Neural progenitor cell (in vitro differentiated cells): ENCODE results near the gene NIT1. TPM values are rescaled to one million over a fixed set of nuclear protein-coding genes. Genes with fewer than 3 reads are reported as not detected.

Experiments
- DNase-seq: peaks from one replicate; pipeline ENCODE4 v3.0.0-alpha.2; 2016; ENCODE audit warnings: low spot score
- H2AFZ ChIP-seq: fragments of 200-600 bp; sonication (generic); replicated peaks from 2 replicates; pipeline ENCODE4 v1.6.1; 2016; ENCODE audit warnings: antibody characterized with exemption
- H3F3A ChIP-seq: fragments of 200-600 bp; sonication (generic); 2 replicates; pipeline ENCODE4 v1.6.1; 2016; ENCODE audit warnings: antibody characterized with exemption, low read depth
- H3K27ac ChIP-seq: fragments of 200-600 bp; sonication (generic); 2 replicates; pipeline ENCODE4 v1.5.1; 2016; ENCODE audit warnings: mild to moderate bottlenecking
- H3K27me3 ChIP-seq: fragments of 200-600 bp; sonication (generic); 2 replicates; pipeline ENCODE4 v1.6.1; 2016; ENCODE audit warnings: mild to moderate bottlenecking, moderate library complexity
- H3K36me3 ChIP-seq: fragments of 200-600 bp; sonication (generic); 2 replicates; pipeline ENCODE4 v1.5.1; 2016
- H3K4me1 ChIP-seq: fragments of 200-600 bp; sonication (generic); 2 replicates; pipeline ENCODE4 v1.6.1; 2016; ENCODE audit warnings: mixed run types
- H3K4me2 ChIP-seq: fragments of 200-600 bp; sonication (generic); 2 replicates; pipeline ENCODE4 v1.6.1; 2016
- H3K4me3 ChIP-seq: fragments of 200-600 bp; sonication (generic); 2 replicates; pipeline ENCODE4 v1.5.1; 2016
- H3K79me2 ChIP-seq: fragments of 200-600 bp; sonication (generic); 2 replicates; pipeline ENCODE4 v1.6.1; 2016; ENCODE audit warnings: low read depth
- H3K9ac ChIP-seq: fragments of 200-600 bp; sonication (generic); 2 replicates; pipeline ENCODE4 v1.6.1; 2016
- H3K9me3 ChIP-seq: fragments of 200-600 bp; sonication (generic); 2 replicates; pipeline ENCODE4 v1.5.1; 2016; ENCODE audit warnings: low read depth
- H4K20me1 ChIP-seq: fragments of 200-600 bp; sonication (generic); 2 replicates; pipeline ENCODE4 v1.6.1; 2016; ENCODE audit warnings: low read depth
- H3K27ac Mint-ChIP-seq: 3 replicates; pipeline ENCODE4 v1.8.0; 2021; ENCODE audit warnings: mixed read lengths
- H3K27me3 Mint-ChIP-seq: 2 replicates; pipeline ENCODE4 v1.8.0; 2022; ENCODE audit warnings: low read depth, mild to moderate bottlenecking, inconsistent platforms, moderate library complexity, mixed read lengths; ENCODE audit not compliant: insufficient read depth
- H3K36me3 Mint-ChIP-seq: 3 replicates; pipeline ENCODE4 v1.8.0; 2021; ENCODE audit warnings: mixed read lengths
- H3K4me1 Mint-ChIP-seq: 3 replicates; pipeline ENCODE4 v1.8.0; 2021; ENCODE audit warnings: mixed read lengths
- H3K4me3 Mint-ChIP-seq: 3 replicates; pipeline ENCODE4 v1.8.0; 2021; ENCODE audit warnings: mild to moderate bottlenecking, moderate library complexity, mixed read lengths
- H3K9me3 Mint-ChIP-seq: 3 replicates; pipeline ENCODE4 v1.8.0; 2020; ENCODE audit warnings: mixed read lengths
- EZH2 ChIP-seq: fragments of 200-600 bp; sonication (generic); IDR thresholded peaks from 2 replicates; pipeline ENCODE4 v1.6.1; 2017; ENCODE audit warnings: antibody characterized with exemption, mild to moderate bottlenecking, moderate library complexity
- EZH2phosphoT487 ChIP-seq: fragments of 200-600 bp; sonication (generic); IDR thresholded peaks from 2 replicates; pipeline ENCODE4 v1.6.1; 2017; ENCODE audit warnings: antibody characterized with exemption
- total RNA-seq: library from RNA; depleted of rRNA; stranded (reverse); fragments of >200 nt; gene quantifications from 2 replicates; pipeline ENCODE4 v1.2.3, GENCODE V29; 2015; ENCODE audit warnings: low replicate concordance
- TF ChIP-seq, protein P1 (sequence below): fragments of 200-600 bp; sonication (generic); IDR thresholded peaks from 2 replicates; pipeline ENCODE4 v1.5.1; 2017; ENCODE audit warnings: antibody characterized with exemption, mild to moderate bottlenecking

NIT1 gene
- total RNA-seq, 1 donor from 2014 or later, result 39.5 TPM

DNA sequence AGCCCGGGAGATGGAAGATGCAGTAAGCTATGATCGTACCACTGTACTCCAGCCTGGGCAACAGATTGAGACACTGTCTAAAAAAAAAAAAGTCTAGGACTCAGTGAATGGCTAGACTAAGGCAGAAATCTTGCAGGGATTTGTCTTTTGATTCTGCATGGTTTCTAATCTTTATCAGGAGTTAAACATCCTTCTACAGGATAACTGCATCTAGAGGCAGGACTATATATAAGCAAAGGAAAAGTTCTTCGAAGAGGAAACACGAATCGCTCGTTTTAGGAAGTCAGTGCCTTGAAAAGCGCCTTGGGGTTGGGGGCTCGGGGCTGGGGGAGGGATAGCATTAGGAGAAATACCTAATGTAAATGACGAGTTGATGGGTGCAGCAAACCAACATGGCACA lies 35.3 kb downstream of the NIT1 start:
- H2AFZ ChIP-seq, result peak overlapping the region; percentile 96

DNA sequence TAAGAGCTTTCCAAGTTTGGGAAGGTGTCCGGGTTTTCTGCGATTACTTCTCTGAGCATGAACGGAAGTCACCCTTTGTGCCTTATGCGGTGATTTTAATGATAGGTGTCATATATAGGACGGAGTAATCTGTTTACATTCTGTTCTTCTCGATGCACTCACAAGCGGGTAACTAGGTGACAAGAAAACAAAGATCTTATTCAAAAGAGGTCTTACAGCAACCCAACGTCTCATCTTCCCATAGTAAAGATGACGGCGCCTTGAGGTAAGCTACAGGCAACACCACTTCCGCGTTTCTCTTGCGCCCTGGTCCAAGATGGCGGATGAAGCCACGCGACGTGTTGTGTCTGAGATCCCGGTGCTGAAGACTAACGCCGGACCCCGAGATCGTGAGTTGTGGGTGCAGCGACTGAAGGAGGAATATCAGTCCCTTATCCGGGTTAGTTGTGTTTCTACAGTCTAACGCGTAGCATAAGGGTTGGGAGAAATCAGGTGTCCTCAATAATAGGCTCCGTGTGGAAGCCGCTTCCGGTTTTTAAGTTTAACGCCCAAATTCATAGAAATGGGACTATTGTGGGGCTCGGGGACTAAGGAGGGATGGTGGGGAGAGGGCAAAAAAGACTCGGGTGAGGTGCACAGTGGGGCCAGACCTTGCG lies 35.9 kb downstream of the NIT1 start, which contains the start of gene UFC1:
TSS of gene UFC1 (plus strand) at position 297 of the 656 bp plus-strand sequence. CDS start at position 317, 20 bp downstream.
- Histone ChIP-seq H3K79me2 (peaks cover 19% of the 10 kb centered on the region), H3K27me3 (no peaks in the 10 kb centered on the region), H2AFZ (peak within 1 kb of the TSS; percentile 96), H3K9ac (peak within 1 kb of the TSS; percentile 91), H3K4me3 (peak within 1 kb of the TSS; percentile 91), H3K27ac (peak within 1 kb of the TSS; percentile 77), H4K20me1 (no peaks in the 10 kb centered on the region), H3F3A (peaks cover 12% of the 10 kb centered on the region), H3K9me3 (no peaks in the 10 kb centered on the region), H3K4me1 (no peaks in the 10 kb centered on the region), H3K36me3 (no peaks in the 10 kb centered on the region), H3K4me2 (peak within 1 kb of the TSS; percentile 84)
- Mint-ChIP-seq H3K27me3 (peaks cover 1% of the 10 kb centered on the region), H3K4me1 (peaks cover 23% of the 10 kb centered on the region), H3K27ac (peak within 1 kb of the TSS; percentile 100), H3K36me3 (peaks cover 5% of the 10 kb centered on the region), H3K4me3 (peak within 1 kb of the TSS; percentile 99), H3K9me3 (no peaks in the 10 kb centered on the region)
- DNase-seq, result peak; percentile 89
- TF ChIP-seq EZH2phosphoT487 (no peak), EZH2 (no peak)
- TF ChIP-seq, protein P1, sequence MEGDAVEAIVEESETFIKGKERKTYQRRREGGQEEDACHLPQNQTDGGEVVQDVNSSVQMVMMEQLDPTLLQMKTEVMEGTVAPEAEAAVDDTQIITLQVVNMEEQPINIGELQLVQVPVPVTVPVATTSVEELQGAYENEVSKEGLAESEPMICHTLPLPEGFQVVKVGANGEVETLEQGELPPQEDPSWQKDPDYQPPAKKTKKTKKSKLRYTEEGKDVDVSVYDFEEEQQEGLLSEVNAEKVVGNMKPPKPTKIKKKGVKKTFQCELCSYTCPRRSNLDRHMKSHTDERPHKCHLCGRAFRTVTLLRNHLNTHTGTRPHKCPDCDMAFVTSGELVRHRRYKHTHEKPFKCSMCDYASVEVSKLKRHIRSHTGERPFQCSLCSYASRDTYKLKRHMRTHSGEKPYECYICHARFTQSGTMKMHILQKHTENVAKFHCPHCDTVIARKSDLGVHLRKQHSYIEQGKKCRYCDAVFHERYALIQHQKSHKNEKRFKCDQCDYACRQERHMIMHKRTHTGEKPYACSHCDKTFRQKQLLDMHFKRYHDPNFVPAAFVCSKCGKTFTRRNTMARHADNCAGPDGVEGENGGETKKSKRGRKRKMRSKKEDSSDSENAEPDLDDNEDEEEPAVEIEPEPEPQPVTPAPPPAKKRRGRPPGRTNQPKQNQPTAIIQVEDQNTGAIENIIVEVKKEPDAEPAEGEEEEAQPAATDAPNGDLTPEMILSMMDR, result no peak

More for the DNA sequence above, 35.3 kb downstream of the NIT1 start:
- peak overlapping the region; percentile 91 for H3K9ac ChIP-seq
- H3K4me2 ChIP-seq, result peak overlapping the region; percentile 84
- Mint-ChIP-seq H3K9me3 (no peaks in the 10 kb centered on the region), H3K4me3 (peak overlapping the region; percentile 99), H3K27ac (peak overlapping the region; percentile 72), H3K27me3 (peaks cover 3% of the 10 kb centered on the region), H3K4me1 (peaks cover 17% of the 10 kb centered on the region), H3K36me3 (peaks cover 5% of the 10 kb centered on the region)
- no peaks in the 10 kb centered on the region for H4K20me1 ChIP-seq
- H3K4me1 ChIP-seq, result no peaks in the 10 kb centered on the region
- no peak overlapping the region for H3K27ac ChIP-seq
- peaks cover 19% of the 10 kb centered on the region for H3K79me2 ChIP-seq
- TF ChIP-seq EZH2phosphoT487 (no peak), EZH2 (no peak)
- TF ChIP-seq, protein P1, result no peak
- peaks cover 5% of the 10 kb centered on the region for H3F3A ChIP-seq
- DNase-seq, result no peak
- H3K36me3 ChIP-seq, result no peaks in the 10 kb centered on the region
- H3K9me3 ChIP-seq, result no peaks in the 10 kb centered on the region
- no peaks in the 10 kb centered on the region for H3K27me3 ChIP-seq
- H3K4me3 ChIP-seq, result peak overlapping the region; percentile 91

DNA sequence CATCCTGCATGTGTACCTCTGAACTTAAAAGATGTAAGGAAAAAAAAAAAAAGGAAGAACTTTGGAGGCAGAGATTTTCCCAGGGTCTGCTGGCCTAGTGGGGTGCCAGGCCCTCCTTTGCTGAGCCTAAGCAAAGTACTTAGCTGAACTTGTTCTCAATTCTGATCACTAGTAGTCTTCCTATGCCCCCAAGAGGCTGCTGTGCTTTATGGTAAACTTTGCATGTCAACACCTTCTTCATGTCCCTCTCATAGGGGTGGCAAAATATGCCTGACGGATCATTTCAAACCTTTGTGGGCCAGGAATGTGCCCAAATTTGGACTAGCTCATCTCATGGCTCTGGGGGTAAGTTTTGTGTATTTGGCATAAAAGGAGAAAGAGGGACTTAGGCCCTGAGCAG lies 40.0 kb downstream of the NIT1 start:
- H3K27ac Mint-ChIP-seq, result peak overlapping the region; percentile 67
- TF ChIP-seq EZH2, result no peak
- TF ChIP-seq EZH2phosphoT487, result no peak
- TF ChIP-seq, protein P1, result no peak
- DNase-seq, result no peak

More for the DNA sequence above, 40.0 kb downstream of the NIT1 start:
- peaks cover 42% of the 10 kb centered on the region for H3K4me1 Mint-ChIP-seq
- no peak overlapping the region for H3K4me2 ChIP-seq
- H3K27me3 ChIP-seq, result no peaks in the 10 kb centered on the region
- no peaks in the 10 kb centered on the region for H3K36me3 ChIP-seq
- peaks cover 30% of the 10 kb centered on the region for H3K79me2 ChIP-seq
- no peaks in the 10 kb centered on the region for H4K20me1 ChIP-seq
- H3K9me3 Mint-ChIP-seq, result no peaks in the 10 kb centered on the region
- peaks cover 6% of the 10 kb centered on the region for H3K4me1 ChIP-seq
- H3F3A ChIP-seq, result peaks cover 21% of the 10 kb centered on the region
- H3K9ac ChIP-seq, result no peak overlapping the region
- H3K27ac ChIP-seq, result no peak overlapping the region
- peaks cover 7% of the 10 kb centered on the region for H3K27me3 Mint-ChIP-seq
- no peak overlapping the region for H2AFZ ChIP-seq
- H3K36me3 Mint-ChIP-seq, result peaks cover 16% of the 10 kb centered on the region
- H3K9me3 ChIP-seq, result no peaks in the 10 kb centered on the region
- H3K4me3 ChIP-seq, result no peak overlapping the region
- peak overlapping the region; percentile 95 for H3K4me3 Mint-ChIP-seq
